Activated T-helper 17 cell treated with anti-CD3 and anti-CD28 coated beads, Interleukin-2, amount 50 U/mL, for 72 hours (primary cell): ENCODE results near the gene PPP1R14D. TPM values are rescaled to one million over a fixed set of nuclear protein-coding genes. Genes with fewer than 3 reads are reported as not detected.

Experiments
- ATAC-seq: fragments of 150-1000 bp; cut with Tn5 transposase; replicated peaks from 2 replicates; pipeline ENCODE4 v1.10.0; 2021; ENCODE audit warnings: mild to moderate bottlenecking, moderate library complexity
- H3K27ac Mint-ChIP-seq: one replicate; pipeline ENCODE4 v1.8.0; 2022; ENCODE audit warnings: mixed read lengths
- H3K27me3 Mint-ChIP-seq: one replicate; pipeline ENCODE4 v1.8.0; 2022; ENCODE audit warnings: mixed read lengths
- H3K36me3 Mint-ChIP-seq: one replicate; pipeline ENCODE4 v1.8.0; 2022; ENCODE audit warnings: low read depth, mild to moderate bottlenecking, mixed read lengths
- H3K4me1 Mint-ChIP-seq: one replicate; pipeline ENCODE4 v1.8.0; 2022; ENCODE audit warnings: mixed read lengths
- H3K4me3 Mint-ChIP-seq: one replicate; pipeline ENCODE4 v1.8.0; 2022; ENCODE audit warnings: mild to moderate bottlenecking, mixed read lengths
- H3K9me3 Mint-ChIP-seq: one replicate; pipeline ENCODE4 v1.8.0; 2022; ENCODE audit warnings: mixed read lengths
- total RNA-seq, 2 donors: library from RNA; stranded (reverse); gene quantifications; one replicate each; pipeline ENCODE4 v1.2.3, GENCODE V29; 2022

PPP1R14D gene
- total RNA-seq, 2 donors from 2014 or later, result not detected

DNA sequence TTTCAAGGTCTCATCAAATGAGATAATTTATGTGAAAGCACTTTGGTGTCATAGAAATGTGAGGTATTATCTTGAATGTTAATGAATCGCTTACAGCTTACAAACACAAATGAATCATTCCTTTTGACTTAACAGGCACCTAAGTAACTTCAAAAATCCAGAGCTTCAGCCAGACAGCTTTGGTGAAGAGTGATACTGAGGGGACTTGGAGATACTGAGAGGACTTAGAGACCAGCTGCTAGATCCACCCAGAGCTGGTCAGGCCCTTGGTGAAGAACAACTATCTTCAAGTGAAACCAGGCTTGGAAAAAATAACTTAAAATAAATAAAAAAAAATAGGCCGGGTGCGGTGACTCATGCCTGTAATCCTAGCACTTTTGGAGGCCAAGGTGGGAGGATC lies 37.8 kb downstream of the PPP1R14D start:
- H3K4me1 Mint-ChIP-seq, result peaks cover 26% of the 10 kb centered on the region
- no peak overlapping the region for H3K4me3 Mint-ChIP-seq
- peaks cover 10% of the 10 kb centered on the region for H3K36me3 Mint-ChIP-seq
- no peaks in the 10 kb centered on the region for H3K9me3 Mint-ChIP-seq
- H3K27ac Mint-ChIP-seq, result no peak overlapping the region
- no peak for ATAC-seq
- no peaks in the 10 kb centered on the region for H3K27me3 Mint-ChIP-seq

DNA sequence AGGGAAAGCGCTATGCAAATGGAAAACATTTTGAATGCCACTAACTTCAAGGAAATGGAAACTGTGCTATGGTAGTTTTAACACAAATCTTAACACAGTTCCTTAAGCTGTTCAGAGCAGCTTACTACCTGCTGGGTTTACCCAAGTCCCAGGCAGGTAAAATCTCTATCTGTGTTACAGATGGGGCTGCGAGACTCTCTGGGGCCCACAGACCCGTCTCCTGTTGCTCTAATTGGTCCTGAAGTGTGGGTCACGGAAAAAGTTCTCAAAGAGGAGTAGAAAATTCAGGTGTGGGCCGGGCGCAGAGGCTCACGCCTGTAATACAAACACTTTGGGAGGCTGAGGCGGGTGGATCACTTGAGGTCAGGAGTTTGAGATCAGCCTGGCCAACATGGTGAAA lies 38.5 kb downstream of the PPP1R14D start:
- Mint-ChIP-seq H3K36me3 (peaks cover 10% of the 10 kb centered on the region), H3K4me1 (peaks cover 26% of the 10 kb centered on the region), H3K27ac (no peak overlapping the region), H3K9me3 (no peaks in the 10 kb centered on the region), H3K27me3 (no peaks in the 10 kb centered on the region), H3K4me3 (no peak overlapping the region)
- ATAC-seq, result no peak

DNA sequence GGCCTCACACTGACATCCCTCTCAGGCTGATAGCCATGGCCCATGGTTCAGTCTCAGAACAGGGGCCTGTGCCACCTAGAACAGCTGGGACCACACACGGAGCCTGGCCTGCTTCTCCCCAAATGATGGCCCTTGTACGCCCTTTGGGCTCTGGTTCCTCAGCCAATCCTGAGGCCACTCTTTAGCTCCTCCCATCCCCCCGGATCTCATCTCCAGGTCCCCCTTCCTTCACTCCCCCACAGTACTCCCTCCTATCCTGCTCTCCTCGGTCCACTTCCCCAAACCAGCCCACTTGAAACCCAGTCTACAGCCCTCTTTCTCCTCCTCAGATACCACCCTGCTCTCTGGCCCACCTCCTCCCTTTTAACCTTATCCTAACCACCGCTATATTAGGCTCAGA lies 39.4 kb downstream of the PPP1R14D start:
- Mint-ChIP-seq H3K4me1 (peaks cover 26% of the 10 kb centered on the region), H3K4me3 (no peak overlapping the region), H3K27me3 (no peaks in the 10 kb centered on the region), H3K36me3 (peaks cover 10% of the 10 kb centered on the region), H3K27ac (peak overlapping the region; percentile 72), H3K9me3 (no peaks in the 10 kb centered on the region)
- no peak for ATAC-seq

DNA sequence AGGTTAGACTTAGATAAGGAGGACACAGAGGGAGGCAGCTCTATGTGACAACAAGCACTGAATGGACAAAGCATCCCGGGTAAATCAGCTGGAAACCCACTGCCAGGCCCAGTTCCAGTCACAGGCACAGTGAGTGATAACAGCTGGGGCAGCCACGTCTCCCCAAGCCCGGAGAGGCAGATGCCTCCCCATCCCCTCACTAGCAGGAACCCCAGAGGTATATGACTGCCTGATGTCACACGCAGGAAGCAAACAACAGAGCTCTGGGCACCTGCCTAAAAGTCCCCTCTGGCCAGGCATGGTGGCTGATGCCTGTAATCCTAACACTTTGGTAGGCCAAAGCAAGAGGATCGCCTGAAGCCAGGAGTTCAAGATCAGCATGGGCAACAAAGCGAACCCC lies 40.5 kb downstream of the PPP1R14D start:
- ATAC-seq, result peak; percentile 5
- H3K9me3 Mint-ChIP-seq, result no peaks in the 10 kb centered on the region
- H3K27ac Mint-ChIP-seq, result peak overlapping the region; percentile 77
- peak overlapping the region; percentile 26 for H3K4me3 Mint-ChIP-seq
- H3K4me1 Mint-ChIP-seq, result peaks cover 16% of the 10 kb centered on the region
- peaks cover 8% of the 10 kb centered on the region for H3K36me3 Mint-ChIP-seq
- no peaks in the 10 kb centered on the region for H3K27me3 Mint-ChIP-seq

DNA sequence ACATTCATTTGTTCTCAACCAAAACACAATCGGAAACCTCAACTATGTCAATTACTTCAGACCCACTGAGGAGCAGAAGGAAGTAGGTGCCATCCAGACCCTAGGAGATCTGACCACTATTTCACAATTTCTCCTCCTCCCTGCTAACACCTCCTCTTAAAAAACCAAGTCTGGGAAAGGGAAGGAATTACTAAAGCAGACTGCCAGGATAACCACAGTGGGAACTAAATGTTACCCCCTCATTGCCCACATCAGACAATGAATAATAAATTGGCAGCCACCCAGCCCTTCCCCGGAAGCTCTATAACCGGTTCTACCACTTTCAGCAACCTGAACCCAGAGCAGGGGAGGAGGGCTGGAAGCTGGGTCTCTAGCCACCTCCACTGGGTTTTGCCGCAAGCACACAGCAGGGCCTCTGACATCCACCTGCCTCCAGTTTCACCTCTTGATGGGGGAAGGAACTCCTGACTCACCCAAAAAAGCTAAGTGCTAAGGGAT lies 41.1 kb downstream of the PPP1R14D start:
- Mint-ChIP-seq H3K27me3 (no peaks in the 10 kb centered on the region), H3K4me1 (peaks cover 16% of the 10 kb centered on the region), H3K4me3 (peak overlapping the region; percentile 26), H3K9me3 (no peaks in the 10 kb centered on the region), H3K36me3 (peaks cover 6% of the 10 kb centered on the region), H3K27ac (peak overlapping the region; percentile 77)
- peak; percentile 91 for ATAC-seq

DNA sequence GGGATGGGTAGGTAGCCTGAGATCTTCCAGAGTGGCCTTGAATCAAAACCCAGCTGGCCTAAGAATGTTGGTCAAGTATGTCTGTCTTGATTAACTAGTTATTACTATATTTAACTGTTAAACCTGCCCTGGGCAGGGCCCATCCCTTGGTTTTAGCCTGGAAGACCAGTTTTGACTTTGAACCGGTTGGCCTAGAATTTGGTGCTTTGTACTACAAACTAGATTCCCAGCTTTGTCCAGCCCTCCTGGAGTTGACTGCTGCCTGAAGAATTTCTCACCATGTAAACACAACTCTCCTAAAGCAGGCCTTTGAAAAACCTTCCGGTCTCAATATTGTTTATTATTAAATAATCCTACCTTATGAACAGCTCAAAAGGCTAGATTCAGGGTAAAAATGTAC lies 42.7 kb downstream of the PPP1R14D start:
- Mint-ChIP-seq H3K27me3 (no peaks in the 10 kb centered on the region), H3K36me3 (peaks cover 6% of the 10 kb centered on the region), H3K9me3 (no peaks in the 10 kb centered on the region), H3K27ac (no peak overlapping the region), H3K4me1 (peaks cover 16% of the 10 kb centered on the region), H3K4me3 (no peak overlapping the region)
- ATAC-seq, result no peak

DNA sequence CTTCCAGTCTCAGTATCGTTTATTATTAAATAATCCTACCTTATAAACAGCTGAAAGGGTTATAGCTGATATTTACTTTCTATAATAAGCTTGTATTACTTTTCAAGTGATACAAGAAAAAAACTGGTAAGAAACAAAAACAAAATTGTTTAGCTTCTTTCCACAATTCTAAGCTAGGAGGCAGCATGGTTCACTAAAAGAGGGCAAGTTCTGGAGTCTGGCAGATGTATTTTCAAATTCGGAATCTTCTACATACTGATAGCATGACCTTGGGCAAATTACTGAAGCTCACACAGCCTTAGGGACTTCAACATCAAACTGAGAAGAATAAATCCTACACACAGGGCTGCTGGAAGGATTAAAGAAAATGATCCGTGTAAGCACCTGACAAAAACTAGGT lies 43.3 kb downstream of the PPP1R14D start:
- Mint-ChIP-seq H3K36me3 (peaks cover 6% of the 10 kb centered on the region), H3K27me3 (no peaks in the 10 kb centered on the region), H3K4me1 (peaks cover 16% of the 10 kb centered on the region), H3K27ac (no peak overlapping the region), H3K4me3 (no peak overlapping the region), H3K9me3 (no peaks in the 10 kb centered on the region)
- ATAC-seq, result no peak

DNA sequence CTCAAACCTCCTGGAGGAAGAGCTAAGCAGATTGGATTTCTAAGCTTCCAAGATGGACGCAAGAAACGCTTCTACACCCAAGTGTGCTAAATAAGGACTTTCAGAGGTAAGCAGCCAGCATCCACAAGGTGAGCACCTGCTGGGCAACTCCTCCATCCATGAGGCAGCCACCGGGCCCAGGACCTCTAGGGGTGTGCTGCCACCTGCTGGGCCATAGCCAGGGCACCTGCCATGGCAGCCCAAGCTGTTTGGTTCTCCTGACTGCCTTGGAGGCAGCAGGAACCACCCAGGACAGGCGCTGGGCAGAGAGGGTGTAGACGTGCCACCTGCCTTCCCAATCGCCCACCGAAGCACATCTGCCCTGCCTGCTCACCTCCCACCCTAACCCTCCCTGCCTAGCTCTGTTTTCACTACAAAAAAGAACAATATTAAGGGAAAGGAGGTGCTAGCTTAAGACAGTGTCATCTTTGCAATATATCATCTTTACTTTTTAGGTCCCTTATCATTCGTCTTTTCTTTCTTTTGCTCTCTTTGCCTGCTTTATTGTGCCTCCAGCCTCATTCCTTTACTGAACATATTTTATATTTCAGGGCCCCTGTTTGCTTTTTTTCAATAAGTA lies 45.8 kb downstream of the PPP1R14D start:
- peak; percentile 86 for ATAC-seq
- Mint-ChIP-seq H3K27me3 (no peaks in the 10 kb centered on the region), H3K9me3 (no peaks in the 10 kb centered on the region), H3K4me1 (peaks cover 9% of the 10 kb centered on the region), H3K36me3 (peaks cover 18% of the 10 kb centered on the region), H3K27ac (no peak overlapping the region), H3K4me3 (no peak overlapping the region)

DNA sequence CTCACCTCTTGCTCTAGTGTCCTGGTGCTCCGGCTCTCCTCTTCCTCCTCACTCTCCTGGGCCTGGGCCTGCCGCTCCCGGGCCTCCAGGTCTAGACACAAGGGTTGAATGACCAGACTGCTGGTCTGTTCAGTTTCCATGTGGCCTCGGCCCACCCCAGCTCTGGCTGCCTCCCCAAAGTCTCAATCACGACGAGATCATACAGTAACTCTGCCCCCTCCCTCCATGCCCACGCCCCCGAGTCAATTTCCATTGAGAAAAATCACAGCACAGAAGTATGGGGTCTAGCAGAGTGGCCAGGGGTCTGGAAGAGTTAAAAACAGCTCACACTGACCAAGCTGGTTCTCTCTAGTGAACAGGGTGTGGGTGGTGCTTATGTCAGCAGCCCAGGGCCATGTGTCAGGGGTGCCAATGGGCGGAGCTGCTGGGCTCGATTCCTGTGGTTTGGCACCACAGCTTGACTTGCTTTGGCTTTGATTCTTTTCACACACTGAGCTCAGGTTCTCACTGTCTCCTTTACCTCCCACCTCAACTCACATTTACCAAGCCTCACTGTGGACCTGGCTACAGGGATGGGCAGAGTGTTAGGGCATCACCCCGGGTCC lies 51.9 kb downstream of the PPP1R14D start:
- peak; percentile 94 for ATAC-seq
- H3K27me3 Mint-ChIP-seq, result no peaks in the 10 kb centered on the region
- peaks cover 50% of the 10 kb centered on the region for H3K36me3 Mint-ChIP-seq
- no peak overlapping the region for H3K4me3 Mint-ChIP-seq
- H3K27ac Mint-ChIP-seq, result peak overlapping the region; percentile 86
- peaks cover 7% of the 10 kb centered on the region for H3K4me1 Mint-ChIP-seq
- H3K9me3 Mint-ChIP-seq, result no peaks in the 10 kb centered on the region

DNA sequence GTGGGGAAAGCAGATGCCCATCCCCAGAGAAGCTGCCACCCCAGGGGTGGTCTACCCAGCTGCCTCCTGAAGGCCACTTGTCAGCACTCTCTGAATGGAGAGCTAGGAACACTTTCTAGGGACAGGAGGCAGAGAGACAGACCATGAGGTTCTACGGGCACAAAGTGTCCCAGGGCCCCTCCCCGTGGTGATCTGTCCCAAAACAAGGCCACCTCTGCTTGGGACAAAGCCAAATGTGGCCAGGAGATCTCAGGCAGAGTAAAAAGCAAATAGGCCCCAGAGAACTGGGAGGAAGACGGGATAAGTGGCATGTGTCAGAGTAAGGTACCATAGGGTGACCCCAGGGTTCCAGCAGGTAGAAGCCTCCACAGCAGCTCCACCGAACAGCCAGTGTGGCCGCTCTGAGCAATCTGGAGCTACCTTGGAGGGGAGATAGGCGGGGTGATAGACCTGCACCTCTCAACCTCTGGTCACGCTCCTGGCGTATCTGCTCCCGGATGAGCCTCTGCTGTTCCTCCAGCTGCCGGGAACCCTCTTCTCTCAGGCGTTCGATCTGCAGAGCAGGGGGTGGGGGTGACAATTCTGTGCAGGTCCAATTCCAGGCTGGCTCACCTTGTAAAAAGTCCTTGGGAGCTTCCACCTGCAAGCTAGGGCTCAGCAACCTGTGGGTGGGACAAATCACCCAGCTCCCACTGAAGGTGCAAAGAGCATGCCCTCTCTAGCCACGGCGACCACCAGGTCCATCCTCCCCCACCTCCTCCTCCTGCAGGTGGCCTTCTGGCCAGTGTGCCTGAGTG lies 52.6 kb downstream of the PPP1R14D start:
- Mint-ChIP-seq H3K27ac (peak overlapping the region; percentile 86), H3K27me3 (no peaks in the 10 kb centered on the region), H3K4me3 (no peak overlapping the region), H3K4me1 (peaks cover 7% of the 10 kb centered on the region), H3K36me3 (peaks cover 57% of the 10 kb centered on the region), H3K9me3 (no peaks in the 10 kb centered on the region)
- ATAC-seq, result no peak

DNA sequence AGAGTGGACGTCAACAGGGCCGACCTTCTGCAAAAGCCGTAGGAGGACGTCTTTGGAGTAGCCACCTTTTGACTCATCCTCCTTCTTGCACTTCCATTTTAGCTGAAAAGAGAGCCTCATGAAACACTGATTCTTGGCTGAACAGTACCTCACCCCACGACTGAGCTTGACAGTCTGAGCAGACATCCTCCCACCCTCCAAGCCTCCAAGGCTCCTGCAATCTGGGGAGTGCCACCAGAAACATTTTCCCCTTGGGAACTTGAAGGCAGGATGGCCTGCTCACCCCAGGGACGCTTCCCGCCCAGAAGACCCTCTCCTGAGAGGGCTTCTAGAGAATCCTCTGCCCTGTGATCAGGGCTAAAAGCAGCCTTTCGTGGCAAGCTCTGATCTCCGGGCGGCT lies 53.5 kb downstream of the PPP1R14D start:
- Mint-ChIP-seq H3K4me3 (no peak overlapping the region), H3K36me3 (peaks cover 57% of the 10 kb centered on the region), H3K9me3 (no peaks in the 10 kb centered on the region), H3K4me1 (peaks cover 8% of the 10 kb centered on the region), H3K27me3 (no peaks in the 10 kb centered on the region), H3K27ac (no peak overlapping the region)
- ATAC-seq, result no peak

DNA sequence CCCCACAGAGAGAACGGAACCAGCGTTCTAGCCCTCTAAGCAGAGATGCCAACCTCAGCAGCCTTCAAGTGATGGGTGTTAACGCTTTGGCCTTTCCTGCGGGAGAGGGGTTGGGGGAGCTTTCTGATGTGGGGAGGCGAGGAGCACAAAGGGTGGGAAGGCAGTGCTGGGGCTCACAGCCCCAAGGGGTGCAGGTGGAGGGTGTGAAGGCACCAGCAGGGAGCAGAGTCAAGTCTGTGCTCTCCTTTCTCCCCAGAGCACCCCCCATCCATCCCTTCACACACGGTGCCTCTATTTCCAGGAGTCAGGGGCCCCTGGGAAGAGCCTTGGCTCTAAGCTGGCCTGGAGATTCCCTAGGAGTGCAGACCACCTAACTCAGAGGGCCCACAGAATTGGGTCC lies 54.6 kb downstream of the PPP1R14D start:
- H3K4me3 Mint-ChIP-seq, result no peak overlapping the region
- ATAC-seq, result no peak
- H3K36me3 Mint-ChIP-seq, result peaks cover 49% of the 10 kb centered on the region
- H3K27ac Mint-ChIP-seq, result no peak overlapping the region
- H3K27me3 Mint-ChIP-seq, result no peaks in the 10 kb centered on the region
- peaks cover 16% of the 10 kb centered on the region for H3K4me1 Mint-ChIP-seq
- H3K9me3 Mint-ChIP-seq, result no peaks in the 10 kb centered on the region

DNA sequence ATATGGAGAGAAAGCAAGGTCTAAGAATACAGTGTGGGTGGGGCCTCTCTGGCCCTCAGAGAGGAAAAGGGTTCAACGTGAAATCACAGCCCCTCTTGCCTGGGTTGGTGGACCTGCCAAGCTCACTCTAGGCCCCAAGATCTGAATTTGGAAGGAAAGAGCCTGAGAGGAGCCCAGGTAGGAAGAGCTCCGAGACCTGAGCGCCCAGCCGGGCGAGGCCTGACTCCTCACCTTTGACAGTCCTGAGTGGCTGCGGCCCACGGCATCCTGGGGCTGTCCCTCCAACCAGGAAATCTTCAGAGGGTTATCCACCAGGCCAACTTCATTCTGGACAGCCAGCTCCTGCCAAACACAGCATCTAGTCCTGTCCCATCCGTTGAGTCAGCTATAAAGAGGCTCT lies 55.0 kb downstream of the PPP1R14D start:
- no peak overlapping the region for H3K27ac Mint-ChIP-seq
- no peaks in the 10 kb centered on the region for H3K9me3 Mint-ChIP-seq
- peaks cover 51% of the 10 kb centered on the region for H3K36me3 Mint-ChIP-seq
- no peak for ATAC-seq
- H3K4me3 Mint-ChIP-seq, result no peak overlapping the region
- no peaks in the 10 kb centered on the region for H3K27me3 Mint-ChIP-seq
- peaks cover 16% of the 10 kb centered on the region for H3K4me1 Mint-ChIP-seq

DNA sequence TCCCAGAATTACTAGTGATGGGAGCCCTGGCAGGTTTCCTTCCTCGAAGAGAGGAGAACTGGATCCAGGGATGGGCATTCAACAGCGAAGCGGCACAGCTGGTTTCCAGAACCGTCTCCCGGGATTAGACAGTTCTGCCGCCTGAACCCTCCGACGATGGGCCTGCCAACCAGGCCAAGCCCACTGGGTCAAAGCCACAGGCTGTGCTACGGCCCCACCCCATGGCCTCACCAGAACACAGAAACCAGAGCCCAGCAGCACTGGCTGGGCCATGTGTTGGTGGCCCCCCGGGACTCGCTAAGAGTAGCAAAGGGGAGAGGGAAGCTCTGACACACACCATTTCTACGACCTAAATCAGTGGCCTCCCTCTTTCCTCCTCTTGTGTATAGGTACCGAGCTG lies 56.5 kb downstream of the PPP1R14D start:
- H3K4me1 Mint-ChIP-seq, result peaks cover 16% of the 10 kb centered on the region
- no peak overlapping the region for H3K4me3 Mint-ChIP-seq
- H3K36me3 Mint-ChIP-seq, result peaks cover 48% of the 10 kb centered on the region
- no peaks in the 10 kb centered on the region for H3K27me3 Mint-ChIP-seq
- no peak overlapping the region for H3K27ac Mint-ChIP-seq
- H3K9me3 Mint-ChIP-seq, result no peaks in the 10 kb centered on the region
- ATAC-seq, result no peak

DNA sequence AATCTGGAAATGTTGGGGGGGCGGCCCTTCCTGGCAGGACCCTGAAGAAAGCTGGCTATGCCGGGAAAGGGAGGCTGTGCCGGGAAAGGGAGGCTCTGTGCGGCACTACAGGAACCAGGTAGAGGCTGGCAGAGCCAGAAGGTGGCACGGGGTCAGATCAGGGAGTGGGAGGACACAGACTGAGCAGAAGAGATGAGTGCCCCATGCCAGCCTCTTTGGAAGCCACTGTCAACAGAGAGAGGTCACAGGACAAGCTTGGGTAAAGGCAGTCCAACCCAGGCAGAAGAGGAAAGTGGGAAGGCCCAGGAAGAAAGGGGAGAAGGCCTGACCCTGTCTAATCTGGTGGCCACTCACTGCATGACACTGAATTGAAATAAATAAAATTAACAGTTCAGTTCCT lies 57.3 kb downstream of the PPP1R14D start:
- peak overlapping the region; percentile 56 for H3K27ac Mint-ChIP-seq
- no peak overlapping the region for H3K4me3 Mint-ChIP-seq
- H3K9me3 Mint-ChIP-seq, result no peaks in the 10 kb centered on the region
- H3K36me3 Mint-ChIP-seq, result peaks cover 40% of the 10 kb centered on the region
- H3K4me1 Mint-ChIP-seq, result peaks cover 9% of the 10 kb centered on the region
- no peak for ATAC-seq
- H3K27me3 Mint-ChIP-seq, result no peaks in the 10 kb centered on the region
